AG04449 (cell line): ENCODE results near the gene KBTBD6.
"Not testable (repeated sequence)": the region's sequence is repeated elsewhere in the genome, so short reads cannot be mapped to it uniquely, and the experiment has no call there.

ENCODE experiments used
- CTCF ChIA-PET: fragments of 350-600 bp; formaldehyde crosslinking; extraction: SDS; loops from one replicate; lab custom pipeline; 2021; ENCODE audit warnings: antibody characterized with exemption; lab: Yijun Ruan, JAX
- POLR2A ChIA-PET: fragments of 400-600, 350-600 bp; formaldehyde crosslinking; extraction: SDS; loops from one replicate; lab custom pipeline; 2020; ENCODE audit warnings: antibody characterized with exemption, inconsistent platforms; lab: Yijun Ruan, JAX
- DNase-seq: peaks from one replicate; pipeline ENCODE4 v3.0.0-alpha.2; 2010; ENCODE audit warnings: low read depth, low spot score
- H3K4me3 ChIP-seq: 2 replicates; pipeline ENCODE4 v1.5.1; 2011; ENCODE audit warnings: low read depth, mild to moderate bottlenecking, control low read depth, low read length
- CTCF ChIP-seq: IDR thresholded peaks from one replicate; pipeline ENCODE4 v1.5.1; 2011; ENCODE audit warnings: mild to moderate bottlenecking, moderate library complexity, low read length, control low read depth, inconsistent platforms; ENCODE audit not compliant: insufficient read depth; ENCODE audit errors: missing control alignments

The KBTBD6 gene

GRCh38 chr13:41132512-41133152 is at the start of gene KBTBD6:
KBTBD6 (minus strand) TSS chr13:41132802; CDS start chr13:41132511, 291 bp downstream.
- H3K4me3 ChIP-seq, result peak within 1 kb of the TSS; percentile 81
- POLR2A ChIA-PET, result interaction anchor here (0.7 to 0.8 kb wide), 2 partner anchors 9 to 64 kb away, joined by 3 read pairs; no protein-coding TSS in a partner anchor

GRCh38 chr13:41182231-41182630 is 49.6 kb upstream of the KBTBD6 start:
- no peak for DNase-seq
- no peak for TF ChIP-seq CTCF
- H3K4me3 ChIP-seq, result no peak overlapping the region
- ChIA-PET POLR2A (no interaction called here), CTCF (no interaction called here)

More at GRCh38 chr13:41132512-41133152, at the start of gene KBTBD6:
- TF ChIP-seq CTCF, result no peak
- CTCF ChIA-PET, result interaction anchor here (1.3 kb wide), 1 partner anchor 58 kb away, joined by 3 read pairs; no protein-coding TSS in a partner anchor
- peak; percentile 95 for DNase-seq

- no peak for TF ChIP-seq CTCF
- POLR2A ChIA-PET, result interaction anchor here (0.5 kb wide), 1 partner anchor 15 kb away, joined by 3 read pairs; the partner anchor contains the start of gene KBTBD7
- CTCF ChIA-PET, result no interaction called here
- no peak overlapping the region for H3K4me3 ChIP-seq
- DNase-seq, result peak; percentile 24
These were observed 47.1 kb upstream of the KBTBD6 start for GRCh38 chr13:41179593-41180250.

- CTCF ChIA-PET, result interaction anchor here (1.5 kb wide), 1 partner anchor 11 kb away, joined by 3 read pairs; no protein-coding TSS in a partner anchor
- H3K4me3 ChIP-seq, result no peak overlapping the region
- TF ChIP-seq CTCF, result no peak
- POLR2A ChIA-PET, result no interaction called here
- DNase-seq, result no peak
These were observed 45.4 kb upstream of the KBTBD6 start for GRCh38 chr13:41178040-41178439.

- no peak for TF ChIP-seq CTCF
- DNase-seq, result no peak
- H3K4me3 ChIP-seq, result no peak overlapping the region
- POLR2A ChIA-PET, result no interaction called here
- CTCF ChIA-PET, result interaction anchor here (1.5 kb wide), 1 partner anchor 12 kb away, joined by 3 read pairs; no protein-coding TSS in a partner anchor
These were observed 45.0 kb upstream of the KBTBD6 start for GRCh38 chr13:41177616-41178015.

- DNase-seq, CTCF ChIA-PET, POLR2A ChIA-PET, H3K4me3 ChIP-seq: not testable (repeated sequence)
These were observed 43.0 kb upstream of the KBTBD6 start for GRCh38 chr13:41175576-41175975.
